Measurements from ENCODE around the gene FBXL7.

The FBXL7 gene

DNA sequence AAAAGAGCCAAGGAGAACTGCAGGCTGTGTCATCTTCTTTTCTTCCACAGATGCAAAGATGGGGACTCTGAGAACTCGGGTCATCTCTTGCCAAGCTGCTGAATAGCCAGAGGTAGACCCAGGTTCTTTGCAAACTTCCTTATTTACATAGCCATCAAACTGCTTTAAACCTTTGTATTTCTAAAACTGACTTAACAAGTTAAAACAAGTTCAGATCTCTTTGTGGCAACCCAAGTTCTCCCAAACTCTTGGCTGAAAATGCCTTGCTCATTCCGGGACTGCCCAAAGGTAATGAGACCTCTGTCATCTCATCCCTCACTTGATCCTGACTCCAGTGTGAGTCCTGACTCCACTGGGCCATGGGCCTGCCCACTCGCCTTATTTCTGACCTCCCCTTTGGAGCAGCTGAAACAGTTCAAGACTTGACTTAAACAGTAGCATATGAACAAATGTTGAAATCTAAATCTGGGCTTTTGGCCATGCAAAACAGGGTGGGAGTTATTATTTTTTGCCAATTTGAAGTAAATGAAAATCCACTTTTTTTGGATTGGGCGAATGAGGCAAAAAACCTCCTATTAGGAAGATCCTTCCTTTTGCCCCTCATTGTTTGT, 50.6 kb downstream of the FBXL7 start:
- Histone ChIP-seq H3K4me2 (ENCODE audit: low read length) (no peak overlapping the region), H3K4me3 (ENCODE audit: low read depth, low read length, poor library complexity, severe bottlenecking) (no peak overlapping the region), H4K20me1 (ENCODE audit: insufficient read depth, low read length) (no peaks in the 10 kb centered on the region), H3K27me3 (ENCODE audit: insufficient read depth, low read length) (no peaks in the 10 kb centered on the region), H3K4me1 (ENCODE audit: insufficient read depth, low read length, severe bottlenecking) (no peaks in the 10 kb centered on the region), H3K9ac (ENCODE audit: low read length) (no peak overlapping the region), H3K27ac (ENCODE audit: low read depth, low read length, poor library complexity, severe bottlenecking) (no peak overlapping the region), H3K9me2 (ENCODE audit: low read depth, low read length) (no peaks in the 10 kb centered on the region), H3F3A (ENCODE audit: insufficient read depth, low read length) (no peaks in the 10 kb centered on the region), H2AFZ (ENCODE audit: low read length) (no peak overlapping the region), H3K36me3 (ENCODE audit: insufficient read depth, low read length) (no peaks in the 10 kb centered on the region), H3K79me2 (ENCODE audit: insufficient read depth, low read length) (no peaks in the 10 kb centered on the region), H3K9me3 (ENCODE audit: low read length) (no peaks in the 10 kb centered on the region)
- no peak for TF ChIP-seq EZH2 (IDR thresholded peaks at IDR 0.05; ENCODE audit: borderline replicate concordance, low read length)
- TF ChIP-seq, protein P1, sequence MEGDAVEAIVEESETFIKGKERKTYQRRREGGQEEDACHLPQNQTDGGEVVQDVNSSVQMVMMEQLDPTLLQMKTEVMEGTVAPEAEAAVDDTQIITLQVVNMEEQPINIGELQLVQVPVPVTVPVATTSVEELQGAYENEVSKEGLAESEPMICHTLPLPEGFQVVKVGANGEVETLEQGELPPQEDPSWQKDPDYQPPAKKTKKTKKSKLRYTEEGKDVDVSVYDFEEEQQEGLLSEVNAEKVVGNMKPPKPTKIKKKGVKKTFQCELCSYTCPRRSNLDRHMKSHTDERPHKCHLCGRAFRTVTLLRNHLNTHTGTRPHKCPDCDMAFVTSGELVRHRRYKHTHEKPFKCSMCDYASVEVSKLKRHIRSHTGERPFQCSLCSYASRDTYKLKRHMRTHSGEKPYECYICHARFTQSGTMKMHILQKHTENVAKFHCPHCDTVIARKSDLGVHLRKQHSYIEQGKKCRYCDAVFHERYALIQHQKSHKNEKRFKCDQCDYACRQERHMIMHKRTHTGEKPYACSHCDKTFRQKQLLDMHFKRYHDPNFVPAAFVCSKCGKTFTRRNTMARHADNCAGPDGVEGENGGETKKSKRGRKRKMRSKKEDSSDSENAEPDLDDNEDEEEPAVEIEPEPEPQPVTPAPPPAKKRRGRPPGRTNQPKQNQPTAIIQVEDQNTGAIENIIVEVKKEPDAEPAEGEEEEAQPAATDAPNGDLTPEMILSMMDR (IDR thresholded peaks at IDR 0.05; ENCODE audit: low read length): no peak

DNA sequence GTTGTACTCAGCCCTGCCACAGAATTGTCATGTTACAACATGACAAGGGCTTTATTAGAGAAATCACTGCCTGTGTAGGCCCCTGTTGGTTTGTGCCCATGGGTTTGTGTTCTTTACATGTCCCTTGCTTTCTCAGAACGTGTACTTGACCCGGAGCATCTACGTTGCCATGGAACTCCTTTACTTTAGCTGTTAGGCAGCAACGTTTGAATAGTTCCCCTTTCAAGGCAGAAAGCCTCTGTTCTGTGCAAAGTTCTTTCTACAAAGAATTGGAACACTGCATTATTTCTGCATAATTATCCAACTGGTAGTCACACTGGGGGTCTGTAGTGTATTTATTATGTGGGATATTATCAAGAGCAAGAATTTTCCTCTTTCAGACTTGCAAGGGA, 51.1 kb downstream of the FBXL7 start:
- no peaks in the 10 kb centered on the region for H3K9me2 ChIP-seq (ENCODE audit: low read depth, low read length)
- no peak overlapping the region for H3K27ac ChIP-seq (ENCODE audit: low read depth, low read length, poor library complexity, severe bottlenecking)
- H4K20me1 ChIP-seq (ENCODE audit: insufficient read depth, low read length): no peaks in the 10 kb centered on the region
- TF ChIP-seq EZH2 (IDR thresholded peaks at IDR 0.05; ENCODE audit: borderline replicate concordance, low read length): no peak
- TF ChIP-seq, protein P1 (IDR thresholded peaks at IDR 0.05; ENCODE audit: low read length): no peak
- no peak overlapping the region for H3K4me2 ChIP-seq (ENCODE audit: low read length)
- no peak overlapping the region for H2AFZ ChIP-seq (ENCODE audit: low read length)
- H3F3A ChIP-seq (ENCODE audit: insufficient read depth, low read length): no peaks in the 10 kb centered on the region
- no peaks in the 10 kb centered on the region for H3K79me2 ChIP-seq (ENCODE audit: insufficient read depth, low read length)
- H3K9ac ChIP-seq (ENCODE audit: low read length): no peak overlapping the region
- H3K27me3 ChIP-seq (ENCODE audit: insufficient read depth, low read length): no peaks in the 10 kb centered on the region
- no peaks in the 10 kb centered on the region for H3K36me3 ChIP-seq (ENCODE audit: insufficient read depth, low read length)
- H3K4me3 ChIP-seq (ENCODE audit: low read depth, low read length, poor library complexity, severe bottlenecking): no peak overlapping the region
- no peaks in the 10 kb centered on the region for H3K9me3 ChIP-seq (ENCODE audit: low read length)
- H3K4me1 ChIP-seq (ENCODE audit: insufficient read depth, low read length, severe bottlenecking): no peaks in the 10 kb centered on the region

DNA sequence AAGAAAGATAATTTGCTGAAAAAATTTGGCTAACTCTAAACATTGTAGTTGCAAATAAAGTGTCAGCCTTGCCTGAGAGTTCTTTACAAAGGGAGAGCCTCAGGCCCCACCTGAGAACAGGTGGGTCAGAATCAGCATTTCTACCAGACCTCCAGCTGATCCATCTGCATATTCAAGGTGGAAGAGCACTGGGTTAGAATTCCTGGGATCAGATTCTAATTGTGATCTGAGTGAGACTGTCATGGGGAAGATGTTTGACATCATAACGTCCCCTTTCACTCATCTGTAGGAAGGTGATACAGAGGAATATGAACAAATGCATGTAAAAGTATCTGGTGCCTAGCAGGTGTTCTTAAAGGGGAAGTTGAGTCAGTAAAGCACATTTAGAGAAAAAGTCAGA, 54.6 kb downstream of the FBXL7 start:
- TF ChIP-seq, protein P1 (IDR thresholded peaks at IDR 0.05; ENCODE audit: low read length): no peak
- no peak for TF ChIP-seq EZH2 (IDR thresholded peaks at IDR 0.05; ENCODE audit: borderline replicate concordance, low read length)
- no peaks in the 10 kb centered on the region for H3F3A ChIP-seq (ENCODE audit: insufficient read depth, low read length)
- H3K4me1 ChIP-seq (ENCODE audit: insufficient read depth, low read length, severe bottlenecking): no peaks in the 10 kb centered on the region
- H3K79me2 ChIP-seq (ENCODE audit: insufficient read depth, low read length): no peaks in the 10 kb centered on the region
- H3K9ac ChIP-seq (ENCODE audit: low read length): no peak overlapping the region
- no peak overlapping the region for H3K4me2 ChIP-seq (ENCODE audit: low read length)
- no peak overlapping the region for H2AFZ ChIP-seq (ENCODE audit: low read length)
- H3K9me3 ChIP-seq (ENCODE audit: low read length): no peaks in the 10 kb centered on the region
- no peak overlapping the region for H3K27ac ChIP-seq (ENCODE audit: low read depth, low read length, poor library complexity, severe bottlenecking)
- no peak overlapping the region for H3K4me3 ChIP-seq (ENCODE audit: low read depth, low read length, poor library complexity, severe bottlenecking)
- no peaks in the 10 kb centered on the region for H3K36me3 ChIP-seq (ENCODE audit: insufficient read depth, low read length)
- no peaks in the 10 kb centered on the region for H4K20me1 ChIP-seq (ENCODE audit: insufficient read depth, low read length)
- no peaks in the 10 kb centered on the region for H3K9me2 ChIP-seq (ENCODE audit: low read depth, low read length)
- H3K27me3 ChIP-seq (ENCODE audit: insufficient read depth, low read length): no peaks in the 10 kb centered on the region
